Lower leg skin (tissue), 3 donors: ENCODE data around the gene KCNMA1.

ENCODE experiments used
- POLR2A ChIP-seq, 2 donors: fragments of 450-650 bp; IDR thresholded peaks; one replicate each; pipeline ENCODE4 v1.6.1; 2016 to 2017; ENCODE audit warnings: antibody characterized with exemption in 2 of 2, mild to moderate bottlenecking in 1 of 2, moderate library complexity in 1 of 2
- TF ChIP-seq, protein P1 (sequence below), 3 donors: fragments of 450-650 bp; IDR thresholded peaks; one replicate each; pipeline ENCODE4 v1.5.1; 2016; ENCODE audit warnings: antibody characterized with exemption in 3 of 3, mild to moderate bottlenecking in 3 of 3, moderate library complexity in 2 of 3

DNA sequence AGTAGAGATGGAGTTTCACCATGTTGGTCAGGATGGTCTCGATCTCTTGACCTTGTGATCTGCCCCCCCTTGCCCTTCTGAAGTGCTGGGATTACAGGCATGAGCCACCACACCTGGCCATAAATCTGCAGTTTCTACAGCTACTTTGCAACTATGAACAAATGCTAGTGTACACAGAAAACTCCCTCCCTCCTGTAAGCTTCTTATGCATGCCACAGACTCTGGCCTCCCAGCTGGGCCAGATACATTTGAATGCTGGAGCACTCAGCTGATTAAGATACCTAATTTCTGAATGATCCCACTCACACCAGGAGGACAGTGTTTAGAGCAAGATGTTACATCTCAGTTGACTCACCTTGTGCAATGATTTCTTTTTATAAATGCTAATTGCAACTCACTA, 486.2 kb downstream of the KCNMA1 start:
- TF ChIP-seq, protein P1, sequence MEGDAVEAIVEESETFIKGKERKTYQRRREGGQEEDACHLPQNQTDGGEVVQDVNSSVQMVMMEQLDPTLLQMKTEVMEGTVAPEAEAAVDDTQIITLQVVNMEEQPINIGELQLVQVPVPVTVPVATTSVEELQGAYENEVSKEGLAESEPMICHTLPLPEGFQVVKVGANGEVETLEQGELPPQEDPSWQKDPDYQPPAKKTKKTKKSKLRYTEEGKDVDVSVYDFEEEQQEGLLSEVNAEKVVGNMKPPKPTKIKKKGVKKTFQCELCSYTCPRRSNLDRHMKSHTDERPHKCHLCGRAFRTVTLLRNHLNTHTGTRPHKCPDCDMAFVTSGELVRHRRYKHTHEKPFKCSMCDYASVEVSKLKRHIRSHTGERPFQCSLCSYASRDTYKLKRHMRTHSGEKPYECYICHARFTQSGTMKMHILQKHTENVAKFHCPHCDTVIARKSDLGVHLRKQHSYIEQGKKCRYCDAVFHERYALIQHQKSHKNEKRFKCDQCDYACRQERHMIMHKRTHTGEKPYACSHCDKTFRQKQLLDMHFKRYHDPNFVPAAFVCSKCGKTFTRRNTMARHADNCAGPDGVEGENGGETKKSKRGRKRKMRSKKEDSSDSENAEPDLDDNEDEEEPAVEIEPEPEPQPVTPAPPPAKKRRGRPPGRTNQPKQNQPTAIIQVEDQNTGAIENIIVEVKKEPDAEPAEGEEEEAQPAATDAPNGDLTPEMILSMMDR (IDR thresholded peaks at IDR 0.05), result no peak
- no peak for TF ChIP-seq POLR2A (IDR thresholded peaks at IDR 0.05)
